Medulla oblongata (tissue), 1 donor: Measurements from ENCODE around the gene NACC2.
"Not testable (repeated sequence)": the region's sequence is repeated elsewhere in the genome, so short reads cannot be mapped to it uniquely, and the experiment has no call there.

Experiments
- DNase-seq: peaks from one replicate; pipeline ENCODE4 v3.0.0-alpha.2; 2015; ENCODE audit errors: extremely low spot score

NACC2 gene

GRCh38 chr9:136045595-136046553 is 49.2 kb downstream of the NACC2 start:
- DNase-seq, result no peak

DNA sequence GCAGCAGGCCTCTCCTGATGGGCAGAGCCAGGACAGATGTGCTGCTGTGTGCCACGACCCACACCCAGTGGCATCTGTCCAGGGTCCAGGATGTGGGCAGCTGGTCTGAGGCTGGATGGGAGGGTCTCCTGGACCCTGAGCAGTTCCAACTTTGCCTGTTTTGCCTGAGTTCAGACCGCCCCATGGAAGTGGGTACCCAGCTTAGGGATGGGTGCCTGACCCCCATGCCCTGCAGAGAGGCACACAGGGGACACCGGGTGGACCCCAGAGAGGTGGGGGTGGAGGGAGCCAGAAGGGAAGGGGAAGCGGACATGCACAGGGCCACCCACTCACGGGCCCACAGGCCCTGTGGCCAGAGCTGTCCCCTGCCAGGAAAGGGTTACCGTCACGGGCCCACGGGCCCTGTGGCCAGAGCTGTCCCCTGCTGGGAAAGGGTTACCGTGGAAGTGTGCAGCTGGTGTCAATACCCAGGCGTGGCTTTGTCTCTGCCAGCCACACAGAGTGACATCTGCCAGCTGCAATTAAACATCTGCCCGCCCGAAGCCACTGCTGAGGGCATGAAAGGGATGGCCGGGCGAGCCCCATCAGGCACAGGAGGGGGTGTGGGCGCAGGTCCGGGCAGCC is 50.0 kb downstream of the NACC2 start:
- DNase-seq, result peak; percentile 52

GRCh38 chr9:136044207-136044970 is 50.7 kb downstream of the NACC2 start:
- DNase-seq, result no peak

DNA sequence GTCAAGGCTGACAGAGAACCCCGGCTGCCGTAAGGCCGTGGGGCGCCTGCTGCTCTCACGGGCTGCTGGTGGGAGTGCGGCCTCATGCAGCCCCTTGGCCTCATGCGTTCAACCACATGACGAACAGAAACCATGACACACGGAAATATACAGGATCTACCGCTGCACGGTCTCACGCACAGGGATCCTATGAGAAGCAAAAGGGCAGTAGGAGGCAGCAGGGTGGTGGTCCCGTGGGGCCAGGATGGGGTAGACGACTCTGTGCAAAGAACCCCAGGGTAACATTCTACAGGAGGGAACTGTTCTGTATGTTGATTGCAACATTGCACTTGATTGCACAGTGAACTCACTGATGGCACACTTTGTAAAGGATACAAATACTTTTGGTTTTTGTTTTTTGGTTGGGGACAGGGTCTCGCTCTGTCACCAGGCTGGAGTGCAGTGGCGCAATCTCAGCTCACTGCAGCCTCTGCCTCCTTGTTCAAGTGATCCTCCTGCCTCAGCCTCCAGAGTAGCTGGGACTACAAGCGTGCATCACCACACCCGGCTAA is 51.6 kb downstream of the NACC2 start:
- DNase-seq, result no peak

- DNase-seq, result no peak
These were observed 52.5 kb downstream of the NACC2 start for GRCh38 chr9:136042541-136042940.

GRCh38 chr9:136040848-136041247 is 54.2 kb downstream of the NACC2 start:
- DNase-seq, result not testable (repeated sequence)

- DNase-seq, result no peak
These were observed 55.6 kb downstream of the NACC2 start for GRCh38 chr9:136039488-136039887.

DNA sequence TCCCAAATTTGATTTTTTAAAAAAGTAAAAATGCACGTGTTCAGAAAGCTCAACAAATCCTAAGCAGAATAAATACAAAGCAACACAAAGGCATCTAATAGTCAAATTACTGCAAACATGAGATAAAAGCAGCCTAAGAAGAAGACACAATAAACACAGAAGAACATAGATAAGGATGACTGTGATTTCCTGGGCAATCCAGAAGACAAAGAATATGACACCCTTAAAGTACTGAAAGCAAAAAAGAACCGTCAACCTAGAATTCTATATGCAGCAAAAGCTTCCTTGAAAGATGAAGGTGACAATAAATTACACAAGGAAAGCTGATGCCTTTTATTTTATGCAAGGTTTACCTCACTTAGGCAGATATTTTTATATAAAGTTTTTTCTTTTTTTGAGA is 58.2 kb downstream of the NACC2 start:
- no peak for DNase-seq

DNA sequence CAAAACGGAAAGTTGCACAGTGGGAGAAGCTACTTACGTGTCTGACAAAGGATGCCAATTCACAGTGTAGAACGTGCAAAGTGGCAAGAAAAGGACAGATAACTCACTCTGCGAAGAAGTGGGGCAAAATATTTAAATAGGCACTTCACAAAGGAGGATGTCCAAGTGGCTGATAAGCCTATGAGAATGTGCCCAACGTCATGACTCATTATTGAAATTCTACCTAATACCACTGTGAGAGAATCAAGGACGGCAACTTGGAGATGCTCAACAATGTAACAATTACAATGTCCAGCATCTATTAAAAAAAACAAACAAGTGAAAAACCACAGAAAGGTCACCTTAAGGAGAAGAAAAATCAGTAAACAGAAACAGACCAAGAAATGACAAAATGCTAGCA is 59.0 kb downstream of the NACC2 start:
- no peak for DNase-seq

GRCh38 chr9:136031741-136032730 is 63.1 kb downstream of the NACC2 start:
- no peak for DNase-seq

GRCh38 chr9:136031094-136031493 is 64.0 kb downstream of the NACC2 start:
- DNase-seq, result no peak

DNA sequence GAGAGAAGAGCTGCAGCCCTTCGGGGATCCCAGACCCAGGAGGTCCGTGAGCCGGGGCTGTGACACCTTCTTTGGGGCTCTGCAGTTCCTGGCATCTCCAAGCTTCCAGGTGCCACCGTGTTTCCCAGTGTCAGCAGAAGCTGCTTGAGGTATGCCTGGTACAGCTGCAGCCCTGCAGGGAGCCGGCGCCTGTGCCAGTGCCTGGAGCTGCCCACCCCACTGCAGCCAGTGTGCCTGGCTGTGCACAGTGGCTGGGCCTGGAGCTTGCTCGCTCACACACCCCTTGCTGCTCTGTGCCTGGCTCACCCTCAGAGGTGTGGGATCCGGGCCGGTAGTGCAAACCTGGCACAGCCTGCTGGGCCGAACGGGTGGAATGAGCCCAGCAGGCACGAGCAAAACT is 65.5 kb downstream of the NACC2 start:
- DNase-seq, result no peak

- no peak for DNase-seq
These were observed 66.2 kb downstream of the NACC2 start for GRCh38 chr9:136028760-136029470.

DNA sequence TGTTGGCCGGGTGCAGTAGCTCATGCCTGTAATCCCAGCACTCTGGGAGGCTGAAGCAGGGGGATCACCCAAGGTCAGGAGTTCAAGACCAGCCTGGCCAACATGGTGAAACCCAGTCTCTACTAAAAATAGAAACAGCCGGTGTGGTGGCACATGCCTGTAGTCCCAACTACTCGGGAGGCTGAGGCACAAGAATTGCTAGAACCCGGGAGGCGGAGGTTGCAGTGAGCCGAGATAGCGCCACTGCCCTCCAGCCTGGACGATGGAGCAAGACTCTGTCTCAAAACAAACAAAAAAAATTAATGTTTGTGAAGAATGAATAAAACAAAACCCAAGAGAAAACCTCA is 68.2 kb downstream of the NACC2 start:
- not testable (repeated sequence) for DNase-seq

GRCh38 chr9:136026266-136026942 is 68.7 kb downstream of the NACC2 start:
- no peak for DNase-seq

DNA sequence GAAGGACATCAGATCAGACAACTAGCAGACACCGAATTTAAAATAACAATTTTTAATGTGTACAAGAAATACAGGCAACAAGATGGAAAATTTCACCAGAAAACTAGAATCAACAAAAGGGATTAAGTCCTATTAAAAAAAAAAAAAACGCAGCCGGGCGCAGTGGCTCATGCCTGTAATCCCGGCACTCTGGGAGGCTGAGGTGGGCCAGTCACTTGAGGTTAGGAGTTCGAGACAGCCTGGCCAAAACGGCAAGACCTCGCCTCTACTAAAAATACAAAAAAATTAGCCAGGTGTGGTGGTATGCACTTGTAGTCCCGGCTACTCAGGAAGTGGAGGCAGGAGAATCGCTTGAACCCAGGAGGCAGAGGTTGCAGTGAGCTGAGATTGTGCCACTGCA is 69.6 kb downstream of the NACC2 start:
- DNase-seq, result no peak

DNA sequence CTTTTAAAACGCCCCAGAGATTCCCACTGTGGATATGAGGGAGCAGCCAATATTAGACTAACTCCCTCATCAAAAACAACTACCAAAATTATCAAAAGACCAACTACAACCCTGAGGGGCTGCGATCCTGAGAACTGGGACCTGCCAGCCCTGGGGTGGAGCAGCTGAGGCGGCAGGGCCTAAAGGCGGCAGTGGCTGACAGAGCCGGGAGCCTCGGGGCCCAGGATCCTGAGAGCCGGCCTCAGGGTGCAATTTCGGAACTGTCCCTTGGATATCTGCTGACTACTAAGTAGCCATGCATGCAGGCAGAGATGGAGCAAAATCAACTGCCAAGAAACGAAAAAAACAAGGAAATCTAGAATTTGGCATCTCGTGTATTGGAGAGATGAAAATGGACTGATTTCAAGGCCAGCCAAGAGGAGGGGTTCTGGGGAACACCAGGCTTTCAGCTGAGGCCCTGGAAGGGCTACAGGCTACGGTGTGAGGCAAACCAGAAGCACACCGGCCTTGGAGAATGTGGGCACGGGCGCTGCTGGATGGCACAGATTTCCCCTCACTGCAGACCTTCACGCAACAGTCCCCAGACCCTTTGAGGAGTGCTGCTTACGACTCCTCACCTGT is 70.3 kb downstream of the NACC2 start:
- DNase-seq, result peak; percentile 18

GRCh38 chr9:136024286-136024685 is 70.8 kb downstream of the NACC2 start:
- DNase-seq, result no peak
